ENCODE results near the gene ALDH7A1. TPM values are rescaled to one million over a fixed set of nuclear protein-coding genes. Genes with fewer than 3 reads are reported as not detected.
"Not testable (repeated sequence)": the region's sequence is repeated elsewhere in the genome, so short reads cannot be mapped to it uniquely, and the experiment has no call there.

Gene ALDH7A1
- total RNA-seq, 2 donors from 2014 or later = 0.81 to 1.2 TPM

DNA sequence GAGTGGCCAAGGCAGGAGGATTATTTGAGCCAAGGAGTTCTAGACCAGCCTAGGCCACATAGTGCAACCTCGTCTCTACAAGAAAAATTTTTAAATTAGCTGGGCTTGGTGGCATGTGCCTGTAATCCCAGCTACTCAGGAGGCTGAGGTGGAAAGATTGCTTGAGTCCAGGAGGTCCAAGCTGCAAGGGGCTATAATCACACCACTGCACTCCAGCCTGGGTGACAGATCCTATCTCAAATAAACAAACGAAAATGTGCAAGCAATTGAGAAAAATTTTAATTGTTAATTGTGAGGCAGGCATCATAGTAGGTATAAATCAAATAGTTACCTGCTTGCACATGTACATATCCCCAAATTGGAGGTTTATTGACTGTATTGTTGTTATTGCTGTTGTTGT lies 15.3 kb downstream of the ALDH7A1 start:
- no peaks in the 10 kb centered on the region for H3K4me1 Mint-ChIP-seq (ENCODE audit: low read depth in 2 of 2)
- H3K27me3 Mint-ChIP-seq = peaks cover 0 to 3% of the 10 kb centered on the region in 2 donors
- no peak for ATAC-seq
- H3K4me3 Mint-ChIP-seq = no peak overlapping the region
- no peaks in the 10 kb centered on the region for H3K36me3 Mint-ChIP-seq
- no peak for DNase-seq (ENCODE audit: low spot score)
- no peaks in the 10 kb centered on the region for H3K9me3 Mint-ChIP-seq
- H3K27ac Mint-ChIP-seq = no peak overlapping the region

DNA sequence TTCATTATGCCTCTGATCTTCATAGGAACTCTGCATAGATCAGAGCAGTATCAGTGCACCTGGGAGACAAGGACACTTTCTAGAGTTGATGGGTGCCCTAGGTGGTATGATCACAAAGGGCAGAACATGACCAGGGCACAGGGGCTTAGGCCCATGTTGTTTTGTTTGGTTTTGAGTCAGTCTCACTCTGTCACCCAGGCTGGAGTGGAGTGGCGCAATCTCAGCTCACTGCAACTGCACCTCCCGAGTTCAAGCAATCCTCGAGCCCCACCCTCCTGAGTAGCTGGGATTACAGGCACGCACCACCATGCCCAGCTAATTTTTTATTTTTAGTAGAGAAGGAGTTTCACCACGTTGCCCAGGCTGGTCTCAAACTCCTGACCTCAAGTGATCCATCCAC lies 17.6 kb downstream of the ALDH7A1 start:
- ATAC-seq (peak in 1 of 2 donors; percentile 40), DNase-seq (ENCODE audit: low spot score) (no peak)
- H3K36me3 Mint-ChIP-seq = no peaks in the 10 kb centered on the region
- H3K4me1 Mint-ChIP-seq (ENCODE audit: low read depth in 2 of 2) = no peaks in the 10 kb centered on the region
- H3K9me3 Mint-ChIP-seq = no peaks in the 10 kb centered on the region
- no peak overlapping the region for H3K27ac Mint-ChIP-seq
- no peaks in the 10 kb centered on the region for H3K27me3 Mint-ChIP-seq
- no peak overlapping the region for H3K4me3 Mint-ChIP-seq

DNA sequence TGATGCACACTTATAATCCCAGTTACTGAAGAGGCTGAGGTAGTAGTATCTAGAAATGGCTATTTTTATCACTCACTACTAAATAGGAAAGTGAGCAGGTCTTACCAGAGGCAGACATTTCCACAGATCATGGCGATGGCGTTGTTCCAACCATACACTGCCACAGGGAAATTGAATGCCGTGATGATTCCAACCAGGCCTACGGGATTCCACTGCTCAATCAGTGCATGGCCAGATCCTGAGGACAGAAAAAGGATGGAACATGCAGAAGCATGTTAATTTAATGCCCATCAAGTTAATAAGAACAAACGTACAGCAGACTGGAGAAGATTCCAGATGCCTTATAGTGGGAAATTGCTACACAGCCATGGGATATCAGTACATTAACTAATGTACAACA lies 18.0 kb downstream of the ALDH7A1 start:
- ATAC-seq = peak in 1 of 2 donors; percentile 6
- DNase-seq (ENCODE audit: low spot score) = no peak
- no peak overlapping the region for H3K4me3 Mint-ChIP-seq
- H3K36me3 Mint-ChIP-seq = no peaks in the 10 kb centered on the region
- no peaks in the 10 kb centered on the region for H3K27me3 Mint-ChIP-seq
- no peaks in the 10 kb centered on the region for H3K4me1 Mint-ChIP-seq (ENCODE audit: low read depth in 2 of 2)
- H3K27ac Mint-ChIP-seq = no peak overlapping the region
- H3K9me3 Mint-ChIP-seq = no peaks in the 10 kb centered on the region

DNA sequence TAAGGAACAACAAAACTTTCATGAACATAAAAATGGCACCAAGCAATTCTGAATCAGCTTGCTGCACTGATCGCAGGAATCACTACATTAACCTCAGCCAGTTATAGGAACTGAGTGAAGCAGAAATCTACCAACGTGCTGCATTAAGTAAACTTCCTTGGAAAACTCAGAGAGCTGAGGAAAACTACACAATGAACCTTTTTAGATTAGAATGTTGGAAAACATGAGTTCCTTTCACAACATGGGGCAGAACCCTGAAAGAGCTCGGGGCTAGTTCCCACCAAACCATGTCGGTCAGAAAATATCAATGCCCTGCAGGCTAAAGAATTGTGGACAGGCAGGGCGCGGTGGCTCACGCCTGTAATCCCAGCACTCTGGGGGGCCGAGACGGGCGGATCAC lies 19.4 kb downstream of the ALDH7A1 start:
- Mint-ChIP-seq H3K27ac (no peak overlapping the region), H3K9me3 (no peaks in the 10 kb centered on the region), H3K36me3 (no peaks in the 10 kb centered on the region), H3K27me3 (no peaks in the 10 kb centered on the region), H3K4me3 (no peak overlapping the region), H3K4me1 (ENCODE audit: low read depth in 2 of 2) (no peaks in the 10 kb centered on the region)
- ATAC-seq (no peak), DNase-seq (ENCODE audit: low spot score) (no peak)

DNA sequence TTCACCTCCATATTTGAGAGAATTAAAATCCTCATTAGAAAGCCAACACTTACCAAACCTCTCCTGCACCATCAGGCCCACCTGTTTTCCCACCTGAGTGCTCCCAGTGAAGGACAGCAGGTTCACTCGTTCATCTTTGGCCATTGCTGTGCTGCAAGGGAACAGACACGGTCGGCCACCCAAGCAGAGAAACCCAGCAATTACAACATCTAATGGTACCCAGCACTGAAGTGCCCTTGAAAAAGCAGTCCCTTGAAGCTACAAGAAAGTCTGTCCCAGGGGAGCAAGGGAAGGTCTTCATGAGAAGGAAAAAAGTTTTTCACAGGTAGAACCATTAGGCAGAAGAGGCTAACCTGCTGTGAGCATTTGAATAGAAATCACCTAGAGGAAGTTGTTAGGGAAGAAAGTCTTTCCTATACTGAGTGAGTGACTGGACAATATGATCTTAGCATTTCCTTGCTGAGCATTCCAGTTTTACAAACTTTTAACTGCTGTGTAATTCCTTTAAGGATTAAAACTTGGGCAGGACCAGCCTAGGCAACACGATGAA lies 26.7 kb downstream of the ALDH7A1 start:
- DNase-seq (ENCODE audit: low spot score) (no peak), ATAC-seq (no peak)
- H3K4me1 Mint-ChIP-seq (ENCODE audit: low read depth in 2 of 2) = no peaks in the 10 kb centered on the region
- H3K9me3 Mint-ChIP-seq = no peaks in the 10 kb centered on the region
- no peaks in the 10 kb centered on the region for H3K27me3 Mint-ChIP-seq
- H3K4me3 Mint-ChIP-seq = no peak overlapping the region
- no peaks in the 10 kb centered on the region for H3K36me3 Mint-ChIP-seq
- no peak overlapping the region for H3K27ac Mint-ChIP-seq

DNA sequence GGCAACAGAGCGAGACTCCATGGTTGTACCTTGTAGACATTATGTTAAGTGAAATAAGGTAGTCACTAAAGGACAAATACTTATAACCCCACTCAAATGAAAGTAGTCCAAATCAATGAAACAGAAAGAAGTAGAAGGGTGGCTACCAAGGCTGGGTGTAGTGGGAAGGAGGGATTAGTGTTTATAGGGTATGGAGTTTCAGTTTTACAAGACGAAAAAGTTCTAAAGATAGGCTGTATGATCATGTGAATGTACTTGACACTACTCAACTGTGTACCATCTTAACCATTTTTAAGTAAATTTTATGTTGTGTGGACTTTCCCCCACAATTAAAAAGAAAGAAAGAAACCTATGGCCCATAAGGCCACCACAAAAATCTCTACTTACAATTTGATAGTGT lies 32.2 kb downstream of the ALDH7A1 start:
- ATAC-seq = no peak

DNA sequence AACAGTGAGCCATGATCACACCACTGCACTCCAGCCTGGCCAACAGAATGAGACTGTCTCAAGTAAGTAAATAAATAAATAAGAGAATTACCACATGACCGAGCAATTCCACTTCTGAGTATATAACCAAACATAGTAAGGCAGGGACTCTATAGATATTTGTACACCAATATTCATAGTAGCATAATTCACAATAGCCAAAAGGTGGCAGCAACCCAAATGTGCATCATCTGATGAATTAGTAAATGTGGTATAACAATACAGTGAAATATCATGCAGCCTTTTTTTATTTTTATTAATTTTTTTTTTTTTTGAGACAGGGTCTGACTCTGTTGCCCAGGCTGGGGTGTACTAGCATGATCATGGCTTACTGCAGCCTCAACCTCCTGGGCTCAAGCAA lies 33.1 kb downstream of the ALDH7A1 start:
- no peaks in the 10 kb centered on the region for H3K4me1 Mint-ChIP-seq (ENCODE audit: low read depth in 2 of 2)
- DNase-seq (ENCODE audit: low spot score) (no peak), ATAC-seq (no peak)
- no peaks in the 10 kb centered on the region for H3K27me3 Mint-ChIP-seq
- no peak overlapping the region for H3K4me3 Mint-ChIP-seq
- H3K36me3 Mint-ChIP-seq = no peaks in the 10 kb centered on the region
- no peak overlapping the region for H3K27ac Mint-ChIP-seq
- H3K9me3 Mint-ChIP-seq = no peaks in the 10 kb centered on the region

More for the DNA sequence above, 32.2 kb downstream of the ALDH7A1 start:
- Mint-ChIP-seq H3K4me3 (no peak overlapping the region), H3K4me1 (ENCODE audit: low read depth in 2 of 2) (no peaks in the 10 kb centered on the region), H3K36me3 (no peaks in the 10 kb centered on the region), H3K27ac (no peak overlapping the region), H3K27me3 (no peaks in the 10 kb centered on the region), H3K9me3 (no peaks in the 10 kb centered on the region)
- DNase-seq (ENCODE audit: low spot score) = no peak

DNA sequence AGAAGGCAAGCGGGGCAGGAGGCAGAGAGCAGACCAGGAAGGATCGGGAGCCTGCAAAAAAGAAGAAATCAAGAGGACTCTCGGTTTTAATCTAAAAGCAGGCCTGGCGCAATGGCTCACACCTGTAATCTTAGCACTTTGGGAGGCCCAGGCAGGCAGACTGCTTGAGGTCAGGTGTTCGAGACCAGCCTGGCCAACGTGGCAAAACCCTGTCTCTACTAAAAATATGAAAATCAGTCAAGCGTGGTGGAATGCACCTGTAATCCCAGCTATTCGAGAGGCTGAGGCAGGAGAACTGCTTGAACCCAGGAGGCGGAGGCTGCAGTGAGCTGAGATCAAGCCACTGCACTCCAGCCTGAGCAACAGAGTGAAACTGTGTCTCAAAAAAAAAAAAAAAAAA lies 39.9 kb downstream of the ALDH7A1 start:
- DNase-seq (ENCODE audit: low spot score); ATAC-seq; H3K4me3 Mint-ChIP-seq; H3K36me3 Mint-ChIP-seq; H3K27ac Mint-ChIP-seq; H3K9me3 Mint-ChIP-seq; H3K4me1 Mint-ChIP-seq (ENCODE audit: low read depth in 2 of 2); H3K27me3 Mint-ChIP-seq: not testable (repeated sequence)

DNA sequence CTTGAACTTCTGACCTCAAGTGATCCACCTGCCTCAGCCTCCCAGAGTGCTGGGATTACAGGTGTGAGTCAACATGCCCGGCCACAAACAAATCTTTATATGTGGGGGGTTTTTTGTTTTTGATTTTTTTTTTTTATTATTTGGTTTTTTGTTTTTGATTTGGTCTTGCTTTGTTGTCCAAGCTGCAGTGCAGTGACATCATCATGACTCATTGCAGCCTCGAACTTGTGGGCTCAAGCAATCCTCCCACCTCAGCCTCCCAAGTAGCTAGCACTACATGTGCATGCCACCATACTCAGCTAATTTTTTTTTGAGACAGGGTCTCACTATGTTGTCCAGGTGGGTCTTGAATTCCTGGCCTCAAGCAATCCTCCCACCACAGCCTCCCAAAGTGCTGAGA lies 42.4 kb downstream of the ALDH7A1 start:
- H3K9me3 Mint-ChIP-seq = no peaks in the 10 kb centered on the region
- no peaks in the 10 kb centered on the region for H3K27me3 Mint-ChIP-seq
- H3K36me3 Mint-ChIP-seq = no peaks in the 10 kb centered on the region
- no peaks in the 10 kb centered on the region for H3K4me1 Mint-ChIP-seq (ENCODE audit: low read depth in 2 of 2)
- DNase-seq (ENCODE audit: low spot score) (no peak), ATAC-seq (no peak)
- H3K4me3 Mint-ChIP-seq = no peak overlapping the region
- H3K27ac Mint-ChIP-seq = no peak overlapping the region

DNA sequence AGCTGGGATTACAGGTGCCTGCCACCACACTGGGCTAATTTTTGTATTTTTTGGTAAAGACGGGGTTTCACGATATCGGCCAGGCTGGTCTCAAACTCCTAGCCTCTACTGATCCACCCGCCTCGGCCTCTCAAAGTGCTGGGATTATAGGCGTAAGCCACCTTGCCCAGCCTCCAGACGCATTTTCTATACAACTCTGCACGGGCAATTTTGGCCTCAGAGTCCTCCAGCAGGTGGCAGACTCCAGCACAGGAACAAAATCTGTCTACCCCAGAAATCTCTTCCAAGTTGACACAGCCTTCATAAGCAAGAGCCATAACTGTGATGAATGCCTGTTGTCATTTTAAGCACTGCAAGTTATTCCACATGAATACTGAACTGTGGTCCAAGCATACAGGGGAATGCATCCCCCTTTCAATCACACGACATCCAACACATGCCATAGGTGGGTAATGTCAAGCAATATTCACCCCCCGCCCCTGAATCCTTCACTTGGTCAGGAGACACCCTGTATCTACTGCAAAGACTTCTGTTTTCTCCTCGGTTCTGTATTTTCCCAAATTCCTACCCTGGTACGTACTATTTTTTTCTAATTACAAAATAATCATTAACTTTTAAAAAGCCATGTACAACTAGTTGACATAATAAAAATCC lies 50.8 kb downstream of the ALDH7A1 start:
- Mint-ChIP-seq H3K9me3 (no peaks in the 10 kb centered on the region), H3K27me3 (no peaks in the 10 kb centered on the region), H3K4me1 (ENCODE audit: low read depth in 2 of 2) (no peaks in the 10 kb centered on the region), H3K4me3 (no peak overlapping the region), H3K36me3 (no peaks in the 10 kb centered on the region), H3K27ac (no peak overlapping the region)
- no peak for DNase-seq (ENCODE audit: low spot score)
- no peak for ATAC-seq

DNA sequence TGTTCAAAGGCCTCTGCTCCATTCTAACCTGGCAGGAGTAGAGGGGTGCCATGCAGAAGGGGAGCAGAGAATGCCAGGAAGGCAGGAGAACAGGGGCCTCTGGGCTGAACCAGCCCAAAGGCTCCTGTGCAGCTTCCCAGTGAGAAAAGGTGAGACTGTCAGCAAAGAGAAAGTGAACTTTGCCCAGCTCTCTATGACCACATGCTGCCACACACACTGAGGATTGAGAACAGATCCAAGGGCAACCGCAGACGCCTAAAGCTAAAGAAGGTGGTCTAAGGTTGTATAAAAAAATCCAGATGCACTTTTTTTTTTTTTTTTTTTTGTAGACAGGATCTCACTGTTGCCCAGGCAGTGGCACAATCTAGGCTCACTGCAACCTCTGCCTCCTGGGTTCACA lies 51.4 kb downstream of the ALDH7A1 start:
- no peak for DNase-seq (ENCODE audit: low spot score)
- no peak overlapping the region for H3K4me3 Mint-ChIP-seq
- H3K27ac Mint-ChIP-seq = no peak overlapping the region
- no peaks in the 10 kb centered on the region for H3K9me3 Mint-ChIP-seq
- H3K27me3 Mint-ChIP-seq = no peaks in the 10 kb centered on the region
- no peak for ATAC-seq
- no peaks in the 10 kb centered on the region for H3K36me3 Mint-ChIP-seq
- H3K4me1 Mint-ChIP-seq (ENCODE audit: low read depth in 2 of 2) = no peaks in the 10 kb centered on the region

DNA sequence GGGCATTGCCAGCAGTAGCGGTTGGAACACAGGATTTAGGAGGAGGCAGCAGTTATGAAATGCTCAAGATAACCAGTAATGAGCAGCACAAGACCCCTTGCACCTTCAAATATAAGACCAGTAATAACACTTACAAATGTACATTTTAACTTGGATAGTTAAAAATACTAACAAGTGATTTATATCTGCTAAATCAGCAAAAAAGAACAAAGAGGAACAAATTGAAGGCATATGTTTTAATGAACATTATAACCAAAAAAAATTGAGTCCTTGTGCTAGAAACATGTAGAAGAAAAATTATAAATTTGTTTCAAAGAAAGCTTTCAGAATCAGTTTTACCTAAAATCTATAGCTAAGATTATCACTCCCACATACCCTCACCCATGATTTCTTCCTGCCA lies 52.0 kb downstream of the ALDH7A1 start:
- DNase-seq (ENCODE audit: low spot score) (no peak), ATAC-seq (no peak)
- no peaks in the 10 kb centered on the region for H3K4me1 Mint-ChIP-seq (ENCODE audit: low read depth in 2 of 2)
- no peaks in the 10 kb centered on the region for H3K9me3 Mint-ChIP-seq
- H3K27me3 Mint-ChIP-seq = peaks cover 0 to 3% of the 10 kb centered on the region in 2 donors
- H3K36me3 Mint-ChIP-seq = no peaks in the 10 kb centered on the region
- no peak overlapping the region for H3K27ac Mint-ChIP-seq
- no peak overlapping the region for H3K4me3 Mint-ChIP-seq

DNA sequence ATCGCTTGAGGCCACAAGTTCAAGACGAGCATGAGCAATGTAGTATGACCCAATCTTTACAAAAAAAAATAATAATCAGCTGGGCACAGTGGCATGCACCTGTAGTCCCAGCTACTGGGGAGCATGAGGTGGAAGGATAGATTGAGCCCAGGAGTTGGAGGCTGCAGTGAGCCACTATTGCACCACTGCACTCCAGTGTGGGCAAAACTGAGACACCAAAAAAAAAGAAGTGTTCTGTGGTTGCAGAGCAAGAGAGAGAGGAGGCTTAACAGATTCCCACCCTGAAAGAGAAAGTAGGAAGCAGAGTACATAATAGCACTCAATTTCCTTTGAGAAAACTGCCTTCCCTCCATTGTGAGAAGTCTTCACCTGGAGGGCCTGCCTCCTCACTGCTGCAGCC lies 52.6 kb downstream of the ALDH7A1 start:
- H3K9me3 Mint-ChIP-seq = no peaks in the 10 kb centered on the region
- H3K4me3 Mint-ChIP-seq = no peak overlapping the region
- H3K27me3 Mint-ChIP-seq = peaks cover 2 to 3% of the 10 kb centered on the region in 2 donors
- H3K4me1 Mint-ChIP-seq (ENCODE audit: low read depth in 2 of 2) = no peaks in the 10 kb centered on the region
- no peaks in the 10 kb centered on the region for H3K36me3 Mint-ChIP-seq
- no peak overlapping the region for H3K27ac Mint-ChIP-seq
- ATAC-seq (no peak), DNase-seq (ENCODE audit: low spot score) (no peak)

DNA sequence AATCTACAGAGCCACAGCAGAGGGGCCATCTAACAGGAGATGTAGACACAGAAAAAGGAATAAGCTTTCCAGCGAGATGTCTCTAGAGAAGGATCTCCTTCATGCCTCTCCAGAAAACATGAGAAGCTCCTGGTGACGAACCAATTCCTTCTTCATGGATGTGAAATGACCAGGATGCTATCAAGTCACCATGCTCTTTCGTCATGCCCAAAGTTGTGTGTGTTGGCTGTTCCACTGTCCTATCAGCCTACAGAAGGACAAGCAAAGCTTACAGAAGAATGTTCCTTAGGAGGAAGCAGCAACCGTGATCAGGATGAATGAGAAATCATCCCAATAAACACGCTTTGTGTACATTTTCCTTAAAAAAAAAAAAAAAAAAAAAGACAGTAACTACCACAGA lies 54.4 kb downstream of the ALDH7A1 start:
- Mint-ChIP-seq H3K4me1 (ENCODE audit: low read depth in 2 of 2) (no peaks in the 10 kb centered on the region), H3K27ac (no peak overlapping the region)
- DNase-seq (ENCODE audit: low spot score) = no peak

DNA sequence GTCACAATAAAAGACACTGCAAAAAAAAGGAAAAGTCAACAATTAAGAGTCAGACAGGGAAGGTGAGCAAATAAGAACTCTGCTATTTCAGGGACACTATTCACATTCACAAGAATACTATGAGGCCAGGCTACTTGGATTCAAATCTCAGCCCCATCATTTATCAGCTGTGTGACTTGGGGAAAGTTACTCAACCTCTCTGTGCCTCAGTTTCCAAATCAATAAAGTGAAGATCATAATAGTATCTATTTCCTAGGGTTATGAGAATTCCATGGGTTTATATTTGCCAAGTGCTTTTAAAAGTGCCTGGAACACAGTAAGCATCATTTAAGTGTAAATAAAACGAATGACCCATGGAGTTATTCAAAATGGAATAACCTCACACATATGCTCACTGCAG lies 56.4 kb downstream of the ALDH7A1 start:
- no peaks in the 10 kb centered on the region for H3K9me3 Mint-ChIP-seq
- H3K27me3 Mint-ChIP-seq = peaks cover 9 to 16% of the 10 kb centered on the region in 2 donors
- no peaks in the 10 kb centered on the region for H3K4me1 Mint-ChIP-seq (ENCODE audit: low read depth in 2 of 2)
- ATAC-seq (no peak), DNase-seq (ENCODE audit: low spot score) (no peak)
- no peaks in the 10 kb centered on the region for H3K36me3 Mint-ChIP-seq
- no peak overlapping the region for H3K4me3 Mint-ChIP-seq
- no peak overlapping the region for H3K27ac Mint-ChIP-seq

More for the DNA sequence above, 54.4 kb downstream of the ALDH7A1 start:
- Mint-ChIP-seq H3K36me3 (no peaks in the 10 kb centered on the region), H3K9me3 (no peaks in the 10 kb centered on the region), H3K4me3 (no peak overlapping the region), H3K27me3 (peaks cover 9 to 16% of the 10 kb centered on the region in 2 donors)
- ATAC-seq = no peak

All from natural killer cell treated with Interleukin-12 subunit alpha and Interleukin-12 subunit beta and Interleukin-15 and Interleukin-18, amount 100 ng/mL, for 72 hours (primary cell).